ENCODE data around the gene EIF4H.
"Not testable (repeated sequence)": the region's sequence is repeated elsewhere in the genome, so short reads cannot be mapped to it uniquely, and the experiment has no call there.

The EIF4H gene

DNA sequence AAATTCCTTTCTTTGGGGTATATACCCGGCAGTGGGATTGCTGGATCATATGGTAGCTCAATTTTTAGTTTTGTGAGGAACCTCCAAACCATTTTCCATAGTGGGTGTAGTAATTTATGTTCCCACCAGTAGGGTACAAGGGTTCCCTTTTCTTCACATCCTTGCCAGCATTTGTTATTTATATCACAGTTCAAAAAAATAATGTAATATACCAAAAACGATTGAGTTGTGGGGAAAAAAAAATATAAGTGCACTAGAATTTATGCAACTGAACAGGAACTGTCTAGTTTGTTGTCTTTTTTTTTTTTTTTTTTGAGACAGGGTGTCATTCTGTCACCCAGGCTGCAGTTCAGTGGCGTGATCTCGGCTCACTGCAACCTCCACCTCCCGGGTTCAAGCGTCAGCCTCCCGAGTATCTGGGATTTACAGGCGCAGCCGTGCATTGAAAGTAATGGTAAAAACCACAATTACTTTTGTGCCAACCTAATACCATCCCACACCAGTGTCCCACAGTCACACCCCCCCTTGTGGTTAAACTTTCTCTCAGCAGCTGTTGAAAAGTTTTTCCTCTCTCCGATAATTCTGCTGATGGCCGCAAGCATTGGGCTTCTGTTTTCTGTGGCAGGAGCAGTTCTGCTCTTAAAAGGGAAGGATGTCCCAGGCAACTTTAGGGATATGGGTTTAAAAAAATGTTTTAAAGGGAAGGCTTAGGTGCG is 28.8 kb downstream of the EIF4H start:
- DNase-seq: no peak

DNA sequence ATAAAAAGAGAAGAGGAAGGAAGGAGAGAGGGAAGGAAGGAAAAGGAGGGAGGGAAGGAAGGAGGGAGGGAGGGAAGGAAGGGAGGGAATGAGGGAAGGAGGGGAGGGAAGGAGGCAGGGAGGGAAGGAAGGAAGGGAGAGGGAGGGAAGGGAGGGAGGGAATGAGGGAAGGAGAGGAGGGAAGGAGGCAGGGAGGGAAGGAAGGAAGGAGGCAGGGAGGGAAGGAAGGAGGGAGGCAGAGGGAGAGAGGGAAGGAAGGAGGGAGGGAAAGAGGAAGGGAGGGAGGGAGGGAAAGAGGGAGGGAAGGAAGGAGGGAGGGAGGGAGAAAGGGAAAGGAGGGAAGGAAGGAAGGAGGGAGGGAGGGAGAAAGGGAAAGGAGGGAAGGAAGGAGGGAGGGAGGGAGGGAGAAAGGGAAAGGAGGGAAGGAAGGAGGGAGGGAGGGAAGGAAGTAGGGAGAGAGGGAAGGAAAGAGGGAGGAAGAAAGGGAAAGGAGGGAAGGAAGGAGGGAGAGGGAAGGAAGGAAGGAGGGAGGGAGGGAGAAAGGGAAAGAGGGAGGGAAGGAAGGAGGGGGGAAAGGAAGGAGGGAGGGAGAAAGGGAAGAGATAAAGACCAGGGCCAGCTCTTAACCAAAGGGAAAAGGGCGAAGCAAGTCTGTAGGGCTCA is 29.9 kb downstream of the EIF4H start:
- DNase-seq: no peak

DNA sequence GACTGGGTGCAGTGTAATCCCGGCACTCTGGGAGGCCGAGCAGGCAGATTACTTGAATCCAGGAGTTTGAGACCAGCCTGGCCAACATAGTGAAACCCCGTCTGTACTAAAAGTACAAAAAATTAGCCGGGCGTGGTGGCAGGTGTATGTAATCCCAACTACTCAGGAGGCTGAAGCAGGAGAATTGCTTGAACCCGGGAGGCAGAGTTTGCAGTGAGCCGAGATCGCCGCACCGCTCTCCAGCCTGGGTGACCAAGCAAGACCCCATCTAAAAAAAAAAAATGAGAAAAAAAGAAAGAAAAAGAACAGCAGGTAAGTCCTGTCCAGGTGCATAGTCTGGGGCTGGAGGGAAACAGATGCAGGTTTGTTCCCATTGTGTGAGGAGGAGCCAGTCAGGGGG is 31.9 kb downstream of the EIF4H start:
- DNase-seq: not testable (repeated sequence)

DNA sequence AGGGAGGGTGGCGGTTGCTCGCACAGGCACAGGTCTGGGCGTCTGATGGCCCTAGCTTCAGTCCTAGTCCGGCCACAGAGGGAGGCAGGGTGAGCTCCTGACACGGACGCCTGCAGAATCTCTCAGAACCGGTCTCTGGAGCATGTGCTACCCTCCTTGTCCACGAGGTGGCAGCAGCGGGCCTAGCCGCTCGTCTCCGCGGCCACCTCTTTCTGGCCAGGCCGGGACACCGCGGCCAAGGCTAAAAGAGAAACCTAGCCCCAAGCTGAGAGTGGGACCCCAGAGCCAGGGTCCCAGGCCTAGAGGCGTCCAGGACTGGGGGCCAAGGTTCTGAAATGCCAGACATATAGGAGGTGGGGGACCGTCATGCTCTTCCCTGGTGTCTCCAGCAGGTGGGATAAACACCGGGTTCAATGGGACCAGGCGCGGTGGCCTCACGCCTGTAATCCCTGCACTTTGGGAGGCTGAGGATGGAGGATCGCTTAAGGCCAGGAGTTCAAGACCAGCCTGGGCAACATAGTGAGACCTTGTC is 32.5 kb downstream of the EIF4H start:
- peak; percentile 80 for DNase-seq

DNA sequence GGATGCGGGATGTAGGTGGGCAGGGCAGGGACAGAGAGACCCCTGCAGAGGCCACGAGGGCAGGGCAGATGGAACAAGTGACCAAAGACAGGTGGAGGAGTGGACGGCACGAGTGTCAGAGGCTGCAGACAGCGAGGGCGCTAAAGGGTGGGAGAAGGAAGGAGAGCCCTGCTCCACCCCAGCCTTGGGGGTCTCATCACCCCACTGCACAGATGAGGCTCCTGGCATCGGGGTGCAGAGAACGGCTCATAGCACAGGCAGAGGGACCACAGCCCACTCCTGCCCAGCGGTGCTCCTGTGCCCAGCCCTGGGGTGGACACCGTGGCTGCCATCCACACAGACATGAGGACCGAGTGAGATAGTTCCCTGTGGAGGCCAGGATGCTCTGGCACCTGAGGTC is 33.4 kb downstream of the EIF4H start:
- no peak for DNase-seq

DNA sequence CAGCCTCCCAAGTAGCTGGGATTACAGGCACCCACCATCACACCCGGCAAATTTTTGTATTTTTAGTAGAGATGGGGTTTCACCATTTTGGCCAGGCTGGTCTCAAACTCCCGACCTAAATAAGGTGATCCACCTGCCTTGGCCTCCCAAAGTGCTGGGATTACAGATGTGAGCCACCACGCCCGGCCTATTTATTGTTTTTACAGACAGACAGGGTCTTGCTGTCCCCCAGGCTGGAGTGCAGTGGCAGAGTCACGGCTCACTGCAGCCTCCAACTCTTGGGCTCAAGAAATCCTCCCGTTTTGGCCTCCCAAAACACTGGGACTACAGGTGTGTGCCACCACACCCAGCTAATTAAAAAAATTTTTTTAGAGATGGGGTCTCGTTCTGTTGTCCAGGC is 34.1 kb downstream of the EIF4H start:
- DNase-seq: not testable (repeated sequence)

DNA sequence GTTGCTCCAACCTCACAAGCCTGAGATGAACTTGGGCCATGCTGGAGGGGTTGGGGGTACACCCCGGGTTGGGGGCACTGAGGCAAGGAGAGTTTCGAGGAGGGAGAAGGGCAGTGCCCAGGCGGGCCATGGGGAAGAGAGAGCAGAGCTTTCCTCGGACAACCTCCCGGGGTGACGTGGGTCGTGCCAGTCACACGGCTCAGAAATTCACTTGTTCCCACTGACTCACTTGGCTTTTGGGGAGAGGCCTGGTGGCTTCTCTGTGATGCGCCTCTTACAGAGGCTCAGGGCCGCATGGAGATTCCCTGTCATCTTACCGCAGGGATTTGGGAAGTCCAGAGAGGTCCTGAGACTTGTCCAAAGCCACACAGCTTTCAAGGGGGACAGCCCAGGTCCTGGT is 38.5 kb downstream of the EIF4H start:
- no peak for DNase-seq

DNA sequence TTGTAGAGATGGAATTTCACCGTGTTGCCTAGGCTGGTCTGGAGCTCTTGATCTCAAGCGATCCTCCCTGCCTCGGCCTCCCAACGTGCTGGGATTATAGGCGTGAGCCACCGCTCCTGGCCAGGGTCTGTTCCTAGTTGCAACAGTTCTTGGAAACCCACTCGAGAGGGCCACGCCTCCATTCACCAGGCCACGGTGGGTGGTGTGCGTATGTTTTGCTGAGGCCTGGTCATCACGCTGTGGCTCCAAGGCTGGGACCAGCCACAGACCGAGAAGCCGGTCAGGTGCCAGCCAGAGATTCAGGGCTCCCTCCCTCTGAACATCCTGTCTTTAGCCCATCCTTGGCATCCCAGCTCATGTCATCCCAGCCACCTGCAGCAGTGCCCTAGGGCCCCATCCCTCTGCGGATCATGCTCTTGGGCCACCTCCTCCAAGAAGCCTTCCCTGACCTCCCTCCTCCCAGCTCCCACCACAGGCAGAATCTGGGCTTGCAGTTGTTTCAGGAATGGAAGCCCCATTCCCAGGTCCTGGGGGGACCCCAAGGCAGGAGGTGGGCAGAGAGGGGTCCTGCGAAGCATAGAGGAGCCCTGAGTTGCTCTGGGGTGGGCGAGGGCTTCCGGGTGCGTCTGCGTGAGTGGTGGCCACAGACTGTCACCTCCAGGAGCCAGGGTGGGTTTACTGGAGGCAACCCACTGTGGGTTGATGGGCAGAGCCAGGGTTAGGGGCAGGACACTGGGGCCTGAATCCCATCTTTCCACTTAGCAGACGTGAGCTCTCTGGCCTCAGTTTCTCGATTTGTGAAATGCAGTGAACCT is 40.9 kb downstream of the EIF4H start:
- no peak for DNase-seq

DNA sequence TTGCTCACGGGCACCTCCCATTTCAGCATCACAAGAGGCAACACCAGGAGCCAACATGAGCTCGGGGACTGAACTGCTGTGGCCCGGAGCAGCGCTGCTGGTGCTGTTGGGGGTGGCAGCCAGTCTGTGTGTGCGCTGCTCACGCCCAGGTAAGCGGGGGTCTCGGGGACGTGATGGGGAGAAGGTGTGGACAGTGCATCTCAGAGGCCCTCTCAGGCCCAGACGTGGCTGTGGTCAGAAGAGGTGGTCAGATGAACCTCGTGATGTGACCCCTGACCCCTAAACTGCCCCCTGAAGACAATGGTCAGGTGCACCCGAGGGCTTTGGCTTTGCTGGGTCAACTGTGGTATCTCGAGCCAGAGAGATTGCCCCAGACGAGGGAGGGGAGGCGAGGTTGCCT is 41.8 kb downstream of the EIF4H start:
- DNase-seq: no peak

DNA sequence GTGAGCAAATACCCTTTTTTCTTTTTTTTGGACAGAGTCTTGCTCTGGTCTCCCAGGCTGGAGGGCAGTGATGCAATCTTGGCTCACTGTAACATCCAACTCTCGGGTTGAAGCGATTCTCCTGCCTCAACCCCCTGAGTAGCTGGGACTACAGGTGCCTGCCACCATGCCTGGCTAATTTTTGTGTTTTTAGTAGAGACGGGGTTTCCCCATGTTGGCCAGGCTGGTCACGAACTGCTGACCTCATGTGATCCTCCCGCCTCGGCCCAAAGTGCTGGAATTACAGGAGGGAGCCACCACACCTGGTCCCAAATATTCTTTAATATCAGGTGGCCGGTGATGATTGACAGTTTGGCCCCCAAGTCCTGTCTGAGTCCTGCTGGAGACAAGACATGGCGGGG is 42.2 kb downstream of the EIF4H start:
- no peak for DNase-seq

DNA sequence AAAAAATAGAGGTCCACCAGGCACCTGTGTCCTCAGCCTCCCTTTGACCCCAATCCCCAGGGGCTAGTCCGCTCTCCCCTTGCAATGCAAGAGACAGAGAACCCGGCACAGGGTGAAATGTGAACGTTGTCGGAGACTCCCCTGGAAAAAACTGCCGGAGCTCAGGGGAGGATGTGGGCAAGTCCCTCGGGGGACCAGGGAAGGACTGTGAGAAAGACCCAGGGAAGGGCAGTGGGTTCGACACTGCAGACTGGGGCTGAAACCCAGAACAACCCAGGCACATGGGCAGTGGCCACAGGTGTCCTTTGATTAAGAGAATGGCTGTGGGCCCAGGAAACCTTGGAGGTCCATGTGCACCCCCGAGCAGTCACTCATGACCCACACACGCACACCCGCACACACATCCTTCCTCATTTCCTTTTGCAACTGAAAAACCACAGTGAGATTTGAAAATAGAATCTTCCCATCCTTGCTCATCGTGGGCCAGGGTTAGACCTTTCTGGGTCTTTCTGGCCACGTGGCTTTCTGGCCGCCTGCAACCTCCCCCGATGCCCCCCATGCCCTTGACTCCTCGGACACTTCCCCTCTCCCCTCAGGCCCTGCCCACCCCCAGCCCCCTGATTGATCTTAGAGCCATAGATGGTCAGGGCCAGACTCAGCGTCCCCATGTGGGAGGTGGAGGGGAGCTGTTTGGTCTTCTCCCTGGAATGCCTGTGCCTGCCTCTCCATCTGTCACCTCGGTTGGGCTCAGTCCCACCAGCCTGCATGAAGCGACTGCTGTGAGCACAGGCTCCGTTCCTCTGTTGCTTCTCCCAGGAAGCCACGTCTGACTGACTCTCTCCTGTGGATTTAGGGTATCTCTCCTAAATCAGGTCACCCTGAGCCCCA is 43.5 kb downstream of the EIF4H start:
- DNase-seq: no peak

DNA sequence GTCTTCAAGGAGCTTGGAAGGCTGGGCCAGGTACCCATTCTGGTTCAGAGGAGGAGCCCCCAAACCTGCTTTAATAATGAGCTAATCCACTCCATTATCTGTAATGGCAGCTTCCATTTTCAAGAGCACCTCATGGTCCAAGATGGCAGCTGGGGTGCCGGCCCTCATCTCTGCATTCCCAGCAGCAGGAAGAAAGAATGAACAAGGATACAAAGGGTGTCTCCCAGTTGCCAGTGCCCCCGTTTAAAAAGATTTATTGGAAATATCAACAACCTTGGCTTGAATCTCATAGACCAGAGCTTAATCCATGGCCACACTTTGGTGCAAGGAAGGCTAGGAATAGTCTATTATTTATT is 44.2 kb downstream of the EIF4H start:
- DNase-seq: no peak

DNA sequence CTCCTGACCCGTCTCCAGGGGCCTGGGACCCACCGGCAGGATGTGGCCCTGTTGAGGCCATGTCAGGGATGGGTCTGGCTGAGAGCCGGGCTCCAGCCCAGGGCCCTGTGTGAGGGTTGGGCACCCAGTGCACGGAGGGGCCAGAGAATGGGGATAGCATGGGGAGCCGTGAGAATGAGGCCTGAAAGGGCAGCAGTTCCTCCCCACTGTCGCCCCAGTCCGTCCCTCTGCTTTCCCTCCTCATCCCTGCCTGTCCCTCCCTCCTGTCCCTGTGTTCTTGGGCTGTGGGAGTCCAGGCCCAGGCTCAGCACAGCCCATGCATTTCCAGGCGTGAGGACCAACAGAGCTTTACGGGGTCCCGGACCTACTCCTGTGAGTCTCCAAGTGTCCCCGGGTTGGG is 45.3 kb downstream of the EIF4H start:
- no peak for DNase-seq

DNA sequence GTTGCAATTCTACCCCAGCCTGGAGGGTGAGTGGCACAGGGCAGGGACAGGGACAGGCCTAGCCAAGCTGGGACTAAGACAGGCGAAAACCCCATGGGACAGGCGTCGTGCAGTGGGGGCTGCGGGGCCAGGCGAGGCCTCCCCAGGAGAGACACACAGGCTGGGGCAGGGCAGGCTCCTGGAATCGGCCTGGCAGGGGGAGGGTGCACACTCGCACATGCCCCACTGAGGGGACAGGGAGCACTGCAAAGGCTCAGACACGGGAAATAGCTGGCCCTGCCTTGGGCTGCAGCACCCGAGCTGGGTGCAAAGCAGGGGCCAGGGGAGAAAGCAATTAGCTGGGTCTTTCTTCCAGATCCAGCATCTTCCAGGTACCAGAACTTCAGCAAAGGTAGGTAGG is 46.1 kb downstream of the EIF4H start:
- no peak for DNase-seq

DNA sequence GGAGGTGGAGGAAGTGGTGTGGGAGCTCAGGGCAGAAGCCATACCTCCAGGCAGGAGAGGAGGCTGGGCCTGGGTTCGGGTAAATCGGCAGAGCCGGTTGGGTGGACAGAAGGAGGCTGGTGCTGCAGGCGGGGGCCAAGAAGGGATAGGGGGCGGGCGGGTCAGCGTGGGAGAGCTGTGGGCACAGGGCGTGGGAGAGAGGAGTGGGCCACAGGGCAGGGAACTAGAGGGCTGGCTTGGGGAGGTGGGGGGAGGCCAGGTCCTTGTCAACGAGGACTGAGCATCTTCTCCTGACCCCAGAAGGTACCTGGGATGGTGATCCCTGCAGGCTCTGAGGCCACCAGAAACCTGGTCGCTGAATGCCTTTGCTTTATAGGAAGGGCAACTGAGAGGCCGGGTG is 47.6 kb downstream of the EIF4H start:
- DNase-seq: no peak

DNA sequence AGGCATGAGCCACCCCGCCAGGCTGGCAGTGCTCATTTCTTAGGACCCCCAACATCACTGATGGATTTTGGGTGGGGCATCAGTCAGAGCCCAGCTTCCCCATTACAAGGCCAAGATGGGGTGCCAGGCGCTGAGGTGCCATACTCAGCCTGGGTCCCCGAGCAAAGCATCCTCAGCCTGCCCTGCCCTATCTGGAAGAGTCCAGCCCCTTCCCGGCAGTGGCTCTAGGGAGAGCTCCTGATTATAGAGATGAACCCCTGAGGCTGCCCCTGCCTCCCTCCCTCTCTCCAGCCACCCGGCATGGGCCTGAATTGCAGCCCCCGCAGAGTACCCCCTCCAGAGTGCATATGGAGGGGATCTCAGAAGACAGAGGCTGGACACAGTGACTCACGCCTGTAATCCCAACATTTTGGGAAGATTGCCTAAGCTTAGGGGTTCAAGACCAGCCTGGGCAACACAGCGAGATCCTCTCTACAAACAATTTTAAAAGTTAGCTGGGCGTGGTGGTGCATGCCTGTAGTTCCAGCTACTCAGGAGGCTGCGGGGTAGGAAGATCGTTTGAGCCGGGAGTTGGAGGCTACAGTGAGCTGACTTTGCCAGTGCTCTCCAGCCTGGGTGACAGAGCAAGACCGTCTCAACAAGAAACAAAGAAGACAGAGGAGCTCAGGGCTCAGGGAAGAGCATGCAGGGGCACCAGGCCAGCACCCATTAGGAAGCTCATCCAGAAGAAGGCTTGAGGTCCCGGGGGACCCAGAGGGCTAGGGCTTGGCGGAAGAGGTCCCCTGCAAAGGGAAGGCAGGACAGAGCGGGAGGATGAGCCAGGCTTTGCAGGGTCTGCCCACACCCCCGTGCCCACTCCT is 48.9 kb downstream of the EIF4H start:
- DNase-seq: no peak

DNA sequence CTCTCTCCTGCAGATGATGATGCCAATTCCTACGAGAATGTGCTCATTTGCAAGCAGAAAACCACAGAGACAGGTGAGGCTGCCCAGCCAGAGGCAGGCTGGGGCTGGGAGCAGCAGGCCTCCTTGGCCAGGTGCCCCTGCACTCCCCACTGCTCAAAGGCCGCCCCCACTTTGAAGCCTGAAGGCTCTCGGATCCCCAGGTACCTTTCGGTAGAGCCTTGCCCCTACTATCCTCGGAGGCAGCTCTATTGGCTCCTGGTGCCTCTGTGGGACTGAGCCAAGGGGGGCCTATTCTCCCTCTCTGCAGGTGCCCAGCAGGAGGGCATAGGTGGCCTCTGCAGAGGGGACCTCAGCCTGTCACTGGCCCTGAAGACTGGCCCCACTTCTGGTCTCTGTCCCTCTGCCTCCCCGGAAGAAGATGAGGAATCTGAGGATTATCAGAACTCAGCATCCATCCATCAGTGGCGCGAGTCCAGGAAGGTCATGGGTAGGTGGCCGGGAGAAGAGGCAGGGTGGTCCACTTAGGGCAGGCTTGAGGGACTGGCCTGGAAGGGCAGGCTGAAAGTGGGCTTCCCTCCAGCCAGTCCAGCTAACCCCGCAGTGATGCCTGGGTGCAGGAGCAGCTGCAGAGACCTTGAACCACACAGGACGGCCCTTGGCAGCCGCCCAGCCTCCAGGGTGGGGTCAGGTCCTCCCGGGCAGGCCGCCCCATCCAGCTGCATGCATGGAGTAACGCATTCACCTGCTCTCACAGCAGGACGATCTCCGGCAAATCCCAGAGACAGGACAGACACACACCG is 49.8 kb downstream of the EIF4H start:
- no peak for DNase-seq

DNA sequence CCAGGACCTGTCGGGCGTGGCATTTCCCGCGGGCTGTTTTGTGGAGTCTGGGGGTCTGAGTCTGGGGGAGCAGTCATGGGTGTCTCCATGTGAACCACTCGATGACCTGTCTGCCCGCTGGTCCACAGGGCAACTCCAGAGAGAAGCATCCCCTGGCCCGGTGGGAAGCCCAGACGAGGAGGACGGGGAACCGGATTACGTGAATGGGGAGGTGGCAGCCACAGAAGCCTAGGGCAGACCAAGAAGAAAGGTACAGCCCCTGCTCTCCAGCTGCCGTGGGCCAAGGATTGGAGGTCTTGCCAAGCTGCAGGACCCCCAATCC is 50.3 kb downstream of the EIF4H start:
- no peak for DNase-seq

DNA sequence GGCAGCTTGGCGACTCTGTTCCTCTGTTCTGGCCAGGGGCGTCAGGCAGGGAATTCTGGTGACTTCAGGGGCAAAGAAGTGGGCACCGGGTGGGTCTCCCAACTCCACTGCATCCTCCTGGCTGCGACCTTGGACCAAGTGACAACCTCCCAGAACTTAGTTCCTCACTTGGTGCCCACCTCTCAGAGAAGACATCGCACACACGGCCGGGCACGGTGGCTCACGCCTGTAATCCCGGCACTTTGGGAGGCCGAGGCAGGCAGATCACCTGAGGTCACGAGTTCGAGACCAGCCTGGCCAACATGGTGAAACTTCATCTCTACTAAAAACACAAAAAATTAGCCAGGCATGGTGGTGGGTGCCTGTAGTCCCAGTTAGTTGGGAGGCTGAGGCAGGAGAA is 50.8 kb downstream of the EIF4H start:
- not testable (repeated sequence) for DNase-seq

DNA sequence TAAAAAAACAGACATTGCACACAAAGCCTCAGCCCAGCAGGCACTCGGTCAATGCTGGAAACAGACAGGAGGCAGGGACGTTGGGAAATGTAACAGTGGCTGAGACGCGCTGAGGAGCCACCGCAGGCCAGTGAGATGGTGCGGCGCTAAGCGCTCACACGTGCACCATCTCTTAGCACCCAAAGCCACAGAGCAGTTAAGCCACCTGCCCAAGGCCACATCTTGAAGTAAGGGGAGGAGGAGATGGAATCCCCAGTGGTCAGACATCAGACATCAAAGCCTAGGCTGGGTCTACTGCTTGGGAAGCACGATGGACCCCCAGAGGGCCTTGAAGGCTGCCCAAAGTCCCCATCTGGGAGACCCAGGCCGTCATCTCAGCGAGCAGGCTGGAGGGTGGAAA is 51.2 kb downstream of the EIF4H start:
- DNase-seq: no peak

DNA sequence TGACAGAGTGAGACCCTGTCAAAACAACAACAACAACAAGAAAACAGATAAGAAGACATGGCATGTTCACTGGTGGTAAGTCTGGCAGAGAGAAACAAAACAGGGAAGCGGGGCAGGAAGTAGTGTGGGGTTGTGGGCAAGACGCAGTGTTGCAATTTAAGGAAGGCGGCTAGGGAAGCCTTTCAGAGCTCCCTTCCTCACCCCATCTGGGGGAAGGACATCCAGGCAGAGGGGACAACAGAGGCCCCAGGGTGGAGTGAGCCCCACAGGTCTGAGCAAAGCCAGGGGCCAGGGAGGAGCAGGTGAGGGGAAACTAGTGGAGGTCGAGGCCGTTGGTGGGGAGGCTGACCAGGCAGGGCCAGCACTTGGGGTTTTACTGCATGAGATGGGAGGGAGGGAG is 52.5 kb downstream of the EIF4H start:
- DNase-seq: no peak
